Keratinocyte (primary cell): Measurements from ENCODE around the gene DDX6.
"Not testable (repeated sequence)": the region's sequence is repeated elsewhere in the genome, so short reads cannot be mapped to it uniquely, and the experiment has no call there.

Source experiments
- EZH2 ChIP-seq: IDR thresholded peaks from one replicate; pipeline ENCODE4 v1.6.1; 2012; ENCODE audit warnings: inconsistent platforms, mild to moderate bottlenecking, low read length, moderate library complexity
- TF ChIP-seq, protein P1 (sequence below), 3 experiments: IDR thresholded peaks in 1 of 3; conservative IDR thresholded peaks in 1 of 3; optimal IDR thresholded peaks in 1 of 3; 2 replicates in 2 of 3; 3 replicates in 1 of 3; pipeline versions ENCODE3 to v1.5.1; 2011; ENCODE audit warnings: low read length in 3 of 3, mild to moderate bottlenecking in 3 of 3, moderate library complexity in 2 of 3, control low read depth in 1 of 3, inconsistent platforms in 1 of 3; ENCODE audit not compliant: insufficient read depth in 2 of 3; ENCODE audit errors: extremely low read depth in 1 of 3

DNA sequence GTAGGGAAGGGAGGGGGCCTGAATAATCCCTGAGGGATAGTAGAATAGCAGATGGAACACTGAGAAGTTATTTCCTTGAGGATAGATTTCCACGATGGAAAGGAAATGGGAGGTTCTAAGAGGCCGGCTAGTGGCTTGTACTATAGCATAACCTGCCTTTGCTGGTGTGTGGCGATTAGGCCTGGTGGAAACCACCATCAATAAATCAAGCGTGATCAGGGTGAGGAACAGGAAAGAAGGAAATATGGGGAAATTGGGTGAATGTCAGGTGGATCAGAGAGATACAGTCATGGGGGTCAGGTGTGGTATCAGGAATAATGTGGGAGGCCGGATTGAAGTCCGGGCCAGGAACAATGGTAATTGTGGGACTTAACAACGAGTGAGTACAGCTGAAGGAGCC is 72.4 kb downstream of the DDX6 start:
- TF ChIP-seq, protein P1, sequence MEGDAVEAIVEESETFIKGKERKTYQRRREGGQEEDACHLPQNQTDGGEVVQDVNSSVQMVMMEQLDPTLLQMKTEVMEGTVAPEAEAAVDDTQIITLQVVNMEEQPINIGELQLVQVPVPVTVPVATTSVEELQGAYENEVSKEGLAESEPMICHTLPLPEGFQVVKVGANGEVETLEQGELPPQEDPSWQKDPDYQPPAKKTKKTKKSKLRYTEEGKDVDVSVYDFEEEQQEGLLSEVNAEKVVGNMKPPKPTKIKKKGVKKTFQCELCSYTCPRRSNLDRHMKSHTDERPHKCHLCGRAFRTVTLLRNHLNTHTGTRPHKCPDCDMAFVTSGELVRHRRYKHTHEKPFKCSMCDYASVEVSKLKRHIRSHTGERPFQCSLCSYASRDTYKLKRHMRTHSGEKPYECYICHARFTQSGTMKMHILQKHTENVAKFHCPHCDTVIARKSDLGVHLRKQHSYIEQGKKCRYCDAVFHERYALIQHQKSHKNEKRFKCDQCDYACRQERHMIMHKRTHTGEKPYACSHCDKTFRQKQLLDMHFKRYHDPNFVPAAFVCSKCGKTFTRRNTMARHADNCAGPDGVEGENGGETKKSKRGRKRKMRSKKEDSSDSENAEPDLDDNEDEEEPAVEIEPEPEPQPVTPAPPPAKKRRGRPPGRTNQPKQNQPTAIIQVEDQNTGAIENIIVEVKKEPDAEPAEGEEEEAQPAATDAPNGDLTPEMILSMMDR (optimal IDR thresholded peaks at IDR 0.05 in 1 of 3, IDR thresholded peaks at IDR 0.05 in 1 of 3, conservative IDR thresholded peaks at IDR 0.05 in 1 of 3; ENCODE audit: extremely low read depth in 1 of 3, insufficient read depth in 2 of 3, low read length in 3 of 3) = not testable (repeated sequence)
- TF ChIP-seq EZH2 = not testable (repeated sequence)
